ENCODE results near the gene PPARA.

DNA sequence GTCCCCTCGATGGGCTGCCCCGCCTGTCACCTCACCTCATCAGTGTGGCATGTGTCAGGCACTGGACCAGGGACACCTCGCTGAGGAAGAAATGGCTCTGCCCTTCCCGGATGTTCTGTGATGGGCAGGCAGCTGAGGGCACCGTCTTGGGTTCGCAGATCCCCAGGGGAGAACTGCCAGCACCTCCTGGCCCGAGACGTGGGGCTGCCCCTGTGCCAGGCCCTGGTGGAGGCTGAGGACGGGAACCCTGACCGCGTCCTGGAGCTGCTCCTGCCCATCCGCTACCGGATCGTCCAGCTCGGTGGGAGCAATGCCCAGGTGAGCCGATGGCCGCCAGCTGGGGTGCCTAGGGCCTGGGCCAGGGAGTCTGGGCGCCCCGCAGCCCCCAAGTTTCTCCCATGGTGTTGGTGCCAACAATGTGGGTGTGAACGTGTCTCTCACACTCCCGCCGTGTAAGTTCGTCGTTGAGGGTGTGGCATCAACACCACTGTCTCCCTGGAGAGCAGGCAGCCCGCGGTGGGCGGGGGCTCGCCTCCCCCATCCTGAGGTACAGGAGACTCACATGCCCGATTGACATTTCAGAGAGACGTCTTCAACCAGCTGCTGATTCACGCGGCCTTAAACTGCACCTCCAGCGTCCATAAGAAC is 139.0 kb downstream of the PPARA start:
- TF ChIP-seq, protein P1, sequence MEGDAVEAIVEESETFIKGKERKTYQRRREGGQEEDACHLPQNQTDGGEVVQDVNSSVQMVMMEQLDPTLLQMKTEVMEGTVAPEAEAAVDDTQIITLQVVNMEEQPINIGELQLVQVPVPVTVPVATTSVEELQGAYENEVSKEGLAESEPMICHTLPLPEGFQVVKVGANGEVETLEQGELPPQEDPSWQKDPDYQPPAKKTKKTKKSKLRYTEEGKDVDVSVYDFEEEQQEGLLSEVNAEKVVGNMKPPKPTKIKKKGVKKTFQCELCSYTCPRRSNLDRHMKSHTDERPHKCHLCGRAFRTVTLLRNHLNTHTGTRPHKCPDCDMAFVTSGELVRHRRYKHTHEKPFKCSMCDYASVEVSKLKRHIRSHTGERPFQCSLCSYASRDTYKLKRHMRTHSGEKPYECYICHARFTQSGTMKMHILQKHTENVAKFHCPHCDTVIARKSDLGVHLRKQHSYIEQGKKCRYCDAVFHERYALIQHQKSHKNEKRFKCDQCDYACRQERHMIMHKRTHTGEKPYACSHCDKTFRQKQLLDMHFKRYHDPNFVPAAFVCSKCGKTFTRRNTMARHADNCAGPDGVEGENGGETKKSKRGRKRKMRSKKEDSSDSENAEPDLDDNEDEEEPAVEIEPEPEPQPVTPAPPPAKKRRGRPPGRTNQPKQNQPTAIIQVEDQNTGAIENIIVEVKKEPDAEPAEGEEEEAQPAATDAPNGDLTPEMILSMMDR (conservative IDR thresholded peaks at IDR 0.05; ENCODE audit: low read depth, low read length): no peak
- TF ChIP-seq RCOR1 (IDR thresholded peaks at IDR 0.05; ENCODE audit: insufficient replicate concordance, low read length) (no peak), RAD21 (IDR thresholded peaks at IDR 0.05; ENCODE audit: low read length) (no peak), BHLHE40 (IDR thresholded peaks at IDR 0.05; ENCODE audit: low read depth, low read length) (no peak), FOS (IDR thresholded peaks at IDR 0.05; ENCODE audit: low read depth, low read length) (no peak), SMC3 (IDR thresholded peaks at IDR 0.05; ENCODE audit: low read depth, low read length) (no peak), POLR2A (IDR thresholded peaks at IDR 0.05; ENCODE audit: low read depth, low read length) (no peak), CEBPB (IDR thresholded peaks at IDR 0.05; ENCODE audit: low read depth, low read length) (no peak), RFX5 (IDR thresholded peaks at IDR 0.05; ENCODE audit: low read depth, low read length) (no peak), MAFK (IDR thresholded peaks at IDR 0.05; ENCODE audit: low read depth, low read length) (no peak), CHD1 (IDR thresholded peaks at IDR 0.05; ENCODE audit: low read depth, low read length) (no peak), NFE2L2 (IDR thresholded peaks at IDR 0.05; ENCODE audit: low read depth, low read length) (no peak)
- TF ChIP-seq, protein P2, sequence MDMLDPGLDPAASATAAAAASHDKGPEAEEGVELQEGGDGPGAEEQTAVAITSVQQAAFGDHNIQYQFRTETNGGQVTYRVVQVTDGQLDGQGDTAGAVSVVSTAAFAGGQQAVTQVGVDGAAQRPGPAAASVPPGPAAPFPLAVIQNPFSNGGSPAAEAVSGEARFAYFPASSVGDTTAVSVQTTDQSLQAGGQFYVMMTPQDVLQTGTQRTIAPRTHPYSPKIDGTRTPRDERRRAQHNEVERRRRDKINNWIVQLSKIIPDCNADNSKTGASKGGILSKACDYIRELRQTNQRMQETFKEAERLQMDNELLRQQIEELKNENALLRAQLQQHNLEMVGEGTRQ (IDR thresholded peaks at IDR 0.05; ENCODE audit: low read depth, low read length): no peak

All from IMR-90 (cell line).